HCT116 (cell line): Measurements from ENCODE around the gene FRMPD1.

Experiments
- EZH2 ChIP-seq: fragments of 200-600 bp; sonication (generic); IDR thresholded peaks from 2 replicates; pipeline ENCODE4 v1.6.1; 2017; ENCODE audit warnings: antibody characterized with exemption, mixed run types
- EZH2phosphoT487 ChIP-seq: fragments of 200-600 bp; IDR thresholded peaks from 2 replicates; pipeline ENCODE4 v1.6.1; 2018; ENCODE audit warnings: antibody characterized with exemption, borderline replicate concordance
- MAX ChIP-seq: IDR thresholded peaks from 2 replicates; pipeline ENCODE4 v1.6.1; 2012
- SP1 ChIP-seq: IDR thresholded peaks from 2 replicates; pipeline ENCODE4 v1.6.1; 2012; ENCODE audit warnings: low read depth
- TCF7L2 ChIP-seq: IDR thresholded peaks from 2 replicates; pipeline ENCODE4 v1.7.0; 2011; ENCODE audit warnings: borderline replicate concordance, inconsistent platforms; ENCODE audit not compliant: insufficient read depth, insufficient read length; ENCODE audit errors: extremely low read depth
- TF ChIP-seq, protein P1 (sequence below), 3 experiments: fragments of 200-600 bp in 1 of 3; sonication (generic) in 1 of 3; IDR thresholded peaks in 2 of 3; conservative IDR thresholded peaks in 1 of 3; 2 replicates each; pipeline ENCODE4 v1.5.1; 2012 to 2017; ENCODE audit warnings: low read depth in 2 of 3, low read length in 2 of 3, antibody characterized with exemption in 1 of 3, borderline replicate concordance in 1 of 3, control low read depth in 1 of 3, mild to moderate bottlenecking in 1 of 3, mixed read lengths in 1 of 3, mixed run types in 1 of 3, moderate library complexity in 1 of 3; ENCODE audit not compliant: insufficient read depth in 1 of 3

GRCh38 chr9:37618817-37619216, 31.9 kb upstream of the FRMPD1 start:
- TF ChIP-seq MAX (no peak), SP1 (no peak), EZH2 (no peak), EZH2phosphoT487 (no peak), TCF7L2 (no peak)
- TF ChIP-seq, protein P1, sequence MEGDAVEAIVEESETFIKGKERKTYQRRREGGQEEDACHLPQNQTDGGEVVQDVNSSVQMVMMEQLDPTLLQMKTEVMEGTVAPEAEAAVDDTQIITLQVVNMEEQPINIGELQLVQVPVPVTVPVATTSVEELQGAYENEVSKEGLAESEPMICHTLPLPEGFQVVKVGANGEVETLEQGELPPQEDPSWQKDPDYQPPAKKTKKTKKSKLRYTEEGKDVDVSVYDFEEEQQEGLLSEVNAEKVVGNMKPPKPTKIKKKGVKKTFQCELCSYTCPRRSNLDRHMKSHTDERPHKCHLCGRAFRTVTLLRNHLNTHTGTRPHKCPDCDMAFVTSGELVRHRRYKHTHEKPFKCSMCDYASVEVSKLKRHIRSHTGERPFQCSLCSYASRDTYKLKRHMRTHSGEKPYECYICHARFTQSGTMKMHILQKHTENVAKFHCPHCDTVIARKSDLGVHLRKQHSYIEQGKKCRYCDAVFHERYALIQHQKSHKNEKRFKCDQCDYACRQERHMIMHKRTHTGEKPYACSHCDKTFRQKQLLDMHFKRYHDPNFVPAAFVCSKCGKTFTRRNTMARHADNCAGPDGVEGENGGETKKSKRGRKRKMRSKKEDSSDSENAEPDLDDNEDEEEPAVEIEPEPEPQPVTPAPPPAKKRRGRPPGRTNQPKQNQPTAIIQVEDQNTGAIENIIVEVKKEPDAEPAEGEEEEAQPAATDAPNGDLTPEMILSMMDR (IDR thresholded peaks at IDR 0.05 in 2 of 3, conservative IDR thresholded peaks at IDR 0.05 in 1 of 3; ENCODE audit: borderline replicate concordance in 1 of 3, insufficient read depth in 1 of 3, low read depth in 2 of 3, low read length in 2 of 3), result no peak
